ENCODE data around the gene PEMT. TPM values are rescaled to one million over a fixed set of nuclear protein-coding genes. Genes with fewer than 3 reads are reported as not detected.

The PEMT gene
- total and polyA plus RNA-seq, 2 donors from 2014 or later = 36.8 to 52.1 TPM

GRCh38 chr17:17468217-17469010 lies 123.1 kb downstream of the PEMT start:
- FAIRE-seq (no peak), DNase-seq (no peak)
- H3K9me3 ChIP-seq (ENCODE audit: control insufficient read depth in 2 of 3, insufficient read depth in 1 of 3, low read length in 3 of 3) = no peaks in the 10 kb centered on the region
- H3K27me3 ChIP-seq (ENCODE audit: control insufficient read depth, insufficient read depth, low read length) = no peaks in the 10 kb centered on the region
- H3K4me3 ChIP-seq (ENCODE audit: low read length in 3 of 3) = no peak overlapping the region
- H3K27ac ChIP-seq (ENCODE audit: low read depth in 2 of 2, low read length in 2 of 2) = no peak overlapping the region
- TF ChIP-seq, protein P1, sequence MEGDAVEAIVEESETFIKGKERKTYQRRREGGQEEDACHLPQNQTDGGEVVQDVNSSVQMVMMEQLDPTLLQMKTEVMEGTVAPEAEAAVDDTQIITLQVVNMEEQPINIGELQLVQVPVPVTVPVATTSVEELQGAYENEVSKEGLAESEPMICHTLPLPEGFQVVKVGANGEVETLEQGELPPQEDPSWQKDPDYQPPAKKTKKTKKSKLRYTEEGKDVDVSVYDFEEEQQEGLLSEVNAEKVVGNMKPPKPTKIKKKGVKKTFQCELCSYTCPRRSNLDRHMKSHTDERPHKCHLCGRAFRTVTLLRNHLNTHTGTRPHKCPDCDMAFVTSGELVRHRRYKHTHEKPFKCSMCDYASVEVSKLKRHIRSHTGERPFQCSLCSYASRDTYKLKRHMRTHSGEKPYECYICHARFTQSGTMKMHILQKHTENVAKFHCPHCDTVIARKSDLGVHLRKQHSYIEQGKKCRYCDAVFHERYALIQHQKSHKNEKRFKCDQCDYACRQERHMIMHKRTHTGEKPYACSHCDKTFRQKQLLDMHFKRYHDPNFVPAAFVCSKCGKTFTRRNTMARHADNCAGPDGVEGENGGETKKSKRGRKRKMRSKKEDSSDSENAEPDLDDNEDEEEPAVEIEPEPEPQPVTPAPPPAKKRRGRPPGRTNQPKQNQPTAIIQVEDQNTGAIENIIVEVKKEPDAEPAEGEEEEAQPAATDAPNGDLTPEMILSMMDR (IDR thresholded peaks at IDR 0.05; ENCODE audit: borderline replicate concordance, extremely low read depth, insufficient read depth) = no peak
- no peak overlapping the region for H3K9ac ChIP-seq (ENCODE audit: low read length in 3 of 3)
- intact Hi-C loops (cut with DNase I) = no loop called here
- H3K36me3 ChIP-seq (ENCODE audit: control insufficient read depth in 2 of 3, insufficient read depth in 3 of 3, low read length in 3 of 3) = no peaks in the 10 kb centered on the region
- H3K4me1 ChIP-seq (ENCODE audit: control insufficient read depth in 2 of 3, insufficient read depth in 2 of 3, low read depth in 1 of 3, low read length in 3 of 3) = no peaks in the 10 kb centered on the region

GRCh38 chr17:17467720-17468119 lies 123.8 kb downstream of the PEMT start:
- H3K4me3 ChIP-seq (ENCODE audit: low read length in 3 of 3) = no peak overlapping the region
- no peaks in the 10 kb centered on the region for H3K27me3 ChIP-seq (ENCODE audit: control insufficient read depth, insufficient read depth, low read length)
- intact Hi-C loops (cut with DNase I) = no loop called here
- no peaks in the 10 kb centered on the region for H3K36me3 ChIP-seq (ENCODE audit: control insufficient read depth in 2 of 3, insufficient read depth in 3 of 3, low read length in 3 of 3)
- FAIRE-seq (no peak), DNase-seq (no peak)
- no peak overlapping the region for H3K27ac ChIP-seq (ENCODE audit: low read depth in 2 of 2, low read length in 2 of 2)
- H3K9ac ChIP-seq (ENCODE audit: low read length in 3 of 3) = no peak overlapping the region
- TF ChIP-seq, protein P1 (IDR thresholded peaks at IDR 0.05; ENCODE audit: borderline replicate concordance, extremely low read depth, insufficient read depth) = no peak
- H3K4me1 ChIP-seq (ENCODE audit: control insufficient read depth in 2 of 3, insufficient read depth in 2 of 3, low read depth in 1 of 3, low read length in 3 of 3) = no peaks in the 10 kb centered on the region
- no peaks in the 10 kb centered on the region for H3K9me3 ChIP-seq (ENCODE audit: control insufficient read depth in 2 of 3, insufficient read depth in 1 of 3, low read length in 3 of 3)

- no peak overlapping the region for H3K9ac ChIP-seq (ENCODE audit: low read length in 3 of 3)
- intact Hi-C loops (cut with DNase I) = no loop called here
Observed at GRCh38 chr17:17467016-17467415, 124.5 kb downstream of the PEMT start.

More at GRCh38 chr17:17467016-17467415, 124.5 kb downstream of the PEMT start:
- Histone ChIP-seq H3K4me3 (ENCODE audit: low read length in 3 of 3) (no peak overlapping the region), H3K27ac (ENCODE audit: low read depth in 2 of 2, low read length in 2 of 2) (no peak overlapping the region), H3K27me3 (ENCODE audit: control insufficient read depth, insufficient read depth, low read length) (no peaks in the 10 kb centered on the region), H3K36me3 (ENCODE audit: control insufficient read depth in 2 of 3, insufficient read depth in 3 of 3, low read length in 3 of 3) (no peaks in the 10 kb centered on the region), H3K9me3 (ENCODE audit: control insufficient read depth in 2 of 3, insufficient read depth in 1 of 3, low read length in 3 of 3) (no peaks in the 10 kb centered on the region), H3K4me1 (ENCODE audit: control insufficient read depth in 2 of 3, insufficient read depth in 2 of 3, low read depth in 1 of 3, low read length in 3 of 3) (no peaks in the 10 kb centered on the region)
- no peak for FAIRE-seq
- DNase-seq = no peak
- TF ChIP-seq, protein P1 (IDR thresholded peaks at IDR 0.05; ENCODE audit: borderline replicate concordance, extremely low read depth, insufficient read depth) = no peak

All from kidney (tissue), 14 donors.